GM19239 (cell line): ENCODE measurements around the gene TAP2.
"Not testable (repeated sequence)": the region's sequence is repeated elsewhere in the genome, so short reads cannot be mapped to it uniquely, and the experiment has no call there.

Experiments
- DNase-seq: peaks from one replicate; pipeline ENCODE4 v3.0.0; 2011; ENCODE audit warnings: low spot score; ENCODE audit not compliant: insufficient read length
- FAIRE-seq: peaks from 2 replicates; lab custom pipeline; 2011; peaks lifted over from hg19 to GRCh38; lab: Jason Lieb, UNC

TAP2 gene

DNA sequence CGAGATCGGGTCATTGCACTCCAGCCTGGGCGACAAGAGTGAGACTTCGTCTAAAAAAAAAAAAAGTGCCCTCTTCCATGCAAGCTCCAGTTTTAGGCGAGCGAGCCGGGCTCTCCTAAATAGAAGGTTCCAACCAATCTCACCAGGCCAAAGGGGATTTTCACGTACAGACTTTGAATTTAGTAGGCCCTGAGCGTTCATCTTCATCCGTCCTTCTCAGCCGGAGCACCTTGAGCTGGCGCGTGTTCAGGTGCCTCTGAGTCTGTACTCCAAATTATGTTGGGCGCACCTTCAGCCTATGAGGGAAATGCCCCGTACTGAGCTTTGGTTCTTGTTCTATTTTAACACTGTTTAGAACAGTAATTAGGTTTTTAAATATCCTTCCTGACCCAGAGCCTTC, 817 bp upstream of the TAP2 start:
- FAIRE-seq (no peak), DNase-seq (no peak)

DNA sequence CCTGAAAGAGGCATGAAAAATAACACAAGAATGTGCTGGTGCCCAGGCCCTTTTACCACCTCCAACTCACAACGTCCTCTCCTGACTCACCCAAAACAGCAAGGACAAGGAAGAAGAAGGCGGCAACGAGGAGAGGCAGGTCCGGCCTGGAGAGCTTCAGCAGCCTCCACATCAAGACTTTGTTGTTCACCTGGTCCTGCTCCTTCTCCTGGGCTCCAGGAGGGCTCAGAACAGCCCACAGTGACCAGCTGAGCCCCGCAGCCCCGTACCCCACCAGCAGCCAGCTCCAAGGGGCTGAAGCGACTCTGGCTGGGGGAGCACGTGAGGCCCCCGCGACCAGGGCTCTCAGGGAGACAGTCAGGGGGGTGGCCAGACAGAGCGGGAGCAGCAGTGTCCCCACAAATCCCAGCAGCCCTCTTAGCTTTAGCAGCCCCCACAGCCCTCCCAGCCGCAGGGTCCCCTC, 857 bp downstream of the TAP2 start:
- no peak for DNase-seq

DNA sequence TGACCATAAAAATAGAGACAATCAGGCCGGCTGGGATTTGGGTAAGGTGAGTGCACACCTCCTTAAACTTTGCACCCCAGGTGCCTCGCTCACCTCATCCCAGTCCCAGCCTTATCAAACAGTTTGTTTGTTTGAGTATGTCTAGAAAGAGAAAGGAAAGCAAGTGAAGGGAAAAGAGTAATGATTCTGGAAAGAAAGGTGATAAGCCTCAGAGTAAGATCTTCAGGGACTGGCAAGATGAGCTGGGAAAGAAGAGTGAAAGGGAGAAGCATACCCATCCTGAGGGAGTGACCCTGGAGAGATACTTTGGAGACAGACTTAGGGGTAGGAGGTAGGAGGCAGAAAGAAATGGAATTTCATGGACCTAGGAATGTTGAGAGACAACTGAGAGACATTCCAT, 1.7 kb downstream of the TAP2 start:
- FAIRE-seq: no peak
- no peak for DNase-seq

More for the DNA sequence above, 857 bp downstream of the TAP2 start:
- no peak for FAIRE-seq

DNA sequence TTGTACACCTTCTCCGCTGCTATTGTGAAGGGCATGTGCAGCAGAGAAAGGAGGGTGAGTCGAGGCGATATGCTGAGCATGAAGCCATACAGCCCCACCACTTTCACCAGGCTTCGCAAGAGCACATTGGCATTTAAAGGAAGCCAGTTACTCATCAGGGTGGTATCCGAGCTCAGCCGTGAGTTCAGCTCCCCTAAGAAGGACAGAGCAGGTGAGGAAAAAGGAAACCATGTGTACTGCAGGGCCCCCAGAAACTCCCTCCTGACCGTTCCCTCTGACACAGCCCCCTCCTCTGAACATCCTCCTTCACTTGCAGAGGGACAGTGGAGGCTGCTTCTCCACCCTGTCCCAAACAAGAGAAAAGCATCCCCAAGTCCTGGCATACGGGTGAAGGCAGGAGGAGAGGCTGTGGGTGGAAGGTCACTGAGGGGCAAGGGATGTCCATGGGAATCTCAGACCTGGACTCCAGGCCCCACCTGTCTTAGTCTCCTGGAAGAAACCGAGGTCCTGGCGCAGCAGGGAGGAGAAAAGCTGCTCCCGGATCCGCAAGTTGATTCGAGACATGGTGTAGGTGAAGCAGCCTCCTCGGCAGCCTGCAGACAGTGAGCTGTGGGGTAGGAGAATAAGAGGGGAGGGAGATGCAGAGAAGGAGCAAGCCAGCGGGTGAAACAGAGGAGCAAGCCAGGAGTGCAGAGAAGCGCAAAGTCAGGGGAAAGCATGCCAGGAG, 3.2 kb downstream of the TAP2 start:
- no peak for FAIRE-seq
- no peak for DNase-seq

DNA sequence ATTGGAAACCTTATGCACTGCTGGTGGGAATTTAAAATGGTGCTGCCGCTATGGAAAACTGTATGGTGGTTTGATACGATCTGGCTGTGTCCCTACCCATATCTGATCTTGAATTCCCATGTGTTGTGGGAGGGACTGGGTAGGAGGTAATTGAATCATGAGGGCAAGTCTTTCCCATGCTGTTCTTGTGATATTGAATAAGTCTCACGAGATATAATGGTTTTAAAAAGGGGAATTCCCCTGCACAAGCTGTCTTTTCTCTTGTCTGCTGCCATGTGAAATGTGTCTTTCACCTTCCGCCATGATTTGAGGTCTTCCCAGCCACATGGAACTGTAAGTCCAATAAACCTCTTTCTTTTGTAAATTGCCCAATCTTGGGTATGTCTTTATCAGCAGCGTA, 4.9 kb downstream of the TAP2 start:
- DNase-seq (no peak), FAIRE-seq (no peak)

DNA sequence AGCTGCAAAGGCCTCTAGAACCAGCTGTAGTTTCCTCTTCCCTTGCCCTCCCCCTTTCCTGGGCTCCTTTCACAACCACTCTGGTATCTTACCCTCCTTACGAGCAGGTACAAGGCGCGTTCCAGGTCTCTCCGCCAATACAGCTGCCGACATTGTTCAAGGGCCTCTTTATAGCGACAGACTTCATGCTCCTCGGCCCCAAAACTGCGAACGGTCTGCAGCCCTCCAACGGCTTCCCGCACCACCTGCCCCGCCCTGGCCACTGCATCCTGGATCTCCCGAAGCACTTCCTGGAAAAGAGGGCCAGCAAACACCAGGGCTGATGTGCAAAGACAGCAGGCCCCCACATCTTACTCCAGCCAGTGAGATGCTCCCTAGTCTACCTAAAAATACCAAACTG, 6.0 kb downstream of the TAP2 start:
- FAIRE-seq: no peak
- no peak for DNase-seq

DNA sequence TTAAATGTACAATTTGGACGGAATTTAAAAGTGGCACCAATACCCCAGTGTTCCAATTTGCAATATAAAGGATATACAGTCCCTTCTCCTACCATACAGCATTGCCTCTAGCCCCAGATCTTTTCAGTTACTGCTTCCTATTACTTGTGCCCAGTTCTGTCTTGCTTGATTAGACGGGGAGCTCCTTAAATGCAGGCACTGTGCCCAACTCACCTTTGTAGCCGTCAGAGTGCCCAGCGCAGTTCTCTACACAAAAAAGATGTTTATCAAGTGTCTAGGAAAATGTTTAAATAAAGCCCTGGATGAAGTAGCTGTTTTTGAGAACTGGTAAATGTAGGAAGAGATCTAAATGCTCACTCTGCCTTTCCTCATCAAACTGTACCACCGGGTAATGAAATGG, 7.6 kb downstream of the TAP2 start:
- no peak for FAIRE-seq
- no peak for DNase-seq

DNA sequence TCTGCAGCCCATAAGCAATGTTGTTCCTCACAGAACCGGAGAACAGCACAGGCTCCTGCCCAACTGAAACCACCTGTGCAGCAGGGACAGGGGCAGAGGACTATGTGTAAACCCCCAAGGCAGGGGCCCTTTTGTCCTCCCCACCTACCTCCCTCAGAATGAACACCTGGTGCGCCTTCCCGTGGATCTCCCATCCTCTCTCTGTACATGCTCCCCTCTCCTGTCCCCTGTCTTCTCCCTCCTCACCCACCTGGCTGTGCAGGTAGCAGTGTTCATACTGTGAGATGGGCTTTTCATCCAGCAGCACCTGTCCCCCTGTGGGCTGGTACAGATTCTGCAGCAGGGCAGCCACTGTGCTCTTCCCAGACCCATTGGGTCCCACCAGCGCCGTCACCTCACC, 8.5 kb downstream of the TAP2 start:
- FAIRE-seq: no peak
- DNase-seq: no peak

DNA sequence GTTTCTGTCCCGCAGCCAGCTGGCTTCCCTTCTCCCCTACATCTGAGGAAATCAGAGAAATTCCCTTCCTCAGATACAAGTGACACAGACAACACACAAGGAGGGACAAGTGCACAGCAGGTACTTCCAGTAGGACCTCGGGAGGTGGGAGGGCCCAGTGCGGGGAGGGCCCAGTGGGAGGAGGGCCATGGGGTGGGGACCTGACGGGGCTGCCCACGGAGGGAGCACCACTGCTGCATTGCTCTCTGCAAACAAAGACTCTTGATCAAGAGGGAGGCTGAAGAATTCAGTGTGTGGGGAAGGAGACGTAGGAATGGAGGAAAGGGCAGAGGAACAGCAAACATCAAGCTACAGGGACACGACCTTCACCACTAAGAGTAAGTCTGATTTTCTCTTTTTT, 9.0 kb downstream of the TAP2 start:
- FAIRE-seq: no peak

DNA sequence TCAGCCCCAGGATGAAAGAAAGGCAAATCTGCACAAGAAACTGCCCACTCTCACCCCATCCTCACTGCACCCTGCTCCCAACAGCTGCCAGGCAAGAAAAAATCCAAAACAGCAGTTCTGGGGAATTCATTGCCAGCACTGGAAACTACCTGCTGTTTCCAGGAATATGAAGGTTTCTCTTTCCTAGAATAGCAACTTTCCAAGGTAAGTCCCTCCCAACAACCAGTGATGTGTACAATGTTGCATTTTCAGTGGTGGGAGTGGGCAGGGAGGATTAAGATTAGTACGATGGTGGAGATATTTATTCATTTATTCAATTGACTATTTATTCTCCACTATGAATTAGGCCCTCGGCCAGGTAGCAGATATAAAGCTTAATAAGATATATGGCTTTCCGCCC, 11.5 kb downstream of the TAP2 start:
- no peak for DNase-seq
- no peak for FAIRE-seq

More for the DNA sequence above, 9.0 kb downstream of the TAP2 start:
- DNase-seq: no peak

DNA sequence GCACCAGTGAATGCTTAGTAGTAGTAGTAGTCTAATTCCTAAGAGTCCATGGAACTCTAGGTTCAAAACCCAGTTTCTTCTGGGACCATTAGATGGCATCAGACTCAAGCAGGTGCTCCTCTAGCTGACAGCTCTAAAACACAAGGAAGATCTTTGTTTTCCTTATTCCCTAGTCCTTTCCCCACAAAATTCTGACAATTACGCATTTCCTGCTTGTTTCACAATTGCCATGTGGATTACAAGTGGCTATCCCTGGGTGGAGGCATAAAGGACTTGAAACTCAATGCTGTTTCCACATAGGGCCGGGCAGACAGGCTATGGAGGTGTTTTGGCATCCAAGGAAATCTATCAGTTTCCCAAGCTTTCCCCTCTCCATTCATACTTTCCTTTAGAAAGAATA, 12.6 kb downstream of the TAP2 start:
- FAIRE-seq (peak; percentile 28), DNase-seq (no peak)

DNA sequence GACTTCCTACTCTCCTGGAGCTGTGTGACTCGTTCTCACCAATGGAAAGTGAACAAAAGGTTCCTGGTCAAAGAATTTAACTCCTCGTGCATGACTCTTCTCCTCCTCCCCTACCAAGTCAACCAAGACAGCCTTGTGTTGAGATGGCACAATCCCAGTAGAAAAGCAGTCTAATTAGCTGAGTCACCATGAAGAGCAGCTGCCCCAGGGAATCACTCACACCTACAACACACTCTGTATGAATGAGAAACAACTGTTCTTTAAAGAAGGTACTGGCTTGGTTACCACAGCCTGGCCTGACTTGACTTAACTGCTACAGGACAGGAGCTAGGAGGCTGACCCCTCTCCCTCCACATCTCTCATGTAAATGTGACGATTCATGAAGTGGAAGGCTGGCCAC, 18.8 kb downstream of the TAP2 start:
- DNase-seq (no peak), FAIRE-seq (no peak)

DNA sequence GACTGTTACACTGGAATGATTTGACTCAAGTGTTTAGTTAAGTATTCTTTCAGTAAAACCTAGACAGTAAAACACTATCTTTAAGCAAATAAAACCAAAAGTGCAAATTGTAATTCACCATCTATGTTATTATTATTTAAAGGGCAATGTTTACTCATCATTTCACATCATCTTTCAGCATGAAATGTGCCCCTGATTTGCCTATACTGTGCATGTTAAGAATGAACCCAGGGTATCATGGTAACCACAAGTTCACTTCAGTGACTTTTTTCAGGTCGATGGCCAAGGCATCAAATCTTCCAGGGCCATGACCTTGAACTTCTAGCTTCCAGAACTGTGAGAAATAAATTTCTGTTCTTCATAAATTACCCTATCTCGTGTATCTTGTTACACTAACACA, 19.7 kb downstream of the TAP2 start:
- DNase-seq (no peak), FAIRE-seq (peak; percentile 35)

DNA sequence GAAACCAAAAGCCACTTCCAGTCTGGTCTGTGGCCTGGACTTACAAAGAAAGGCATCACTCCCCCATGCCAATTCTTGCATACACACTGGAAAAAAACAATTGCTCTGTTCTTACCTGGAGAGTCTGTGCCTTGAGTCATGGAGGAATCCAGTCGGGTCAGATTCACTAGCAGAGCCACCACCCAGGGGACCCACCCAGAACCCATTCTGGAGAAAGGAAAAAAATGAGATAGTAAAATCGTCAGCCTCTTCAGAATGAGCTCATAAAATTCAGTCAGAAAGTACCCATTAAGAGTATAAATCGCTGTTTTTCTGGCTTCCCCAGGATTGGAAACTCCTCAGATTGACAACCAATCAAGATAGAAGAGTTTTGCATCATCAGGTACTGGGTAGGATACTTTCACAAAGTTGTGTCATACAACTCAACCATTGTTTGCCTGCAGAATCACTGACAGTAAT, 21.8 kb downstream of the TAP2 start, which contains the start of gene HLA-DOB:
TSS of gene HLA-DOB (minus strand) at position 257 of the 459 bp plus-strand sequence. CDS start at position 206, 51 bp downstream.
- DNase-seq: no peak

DNA sequence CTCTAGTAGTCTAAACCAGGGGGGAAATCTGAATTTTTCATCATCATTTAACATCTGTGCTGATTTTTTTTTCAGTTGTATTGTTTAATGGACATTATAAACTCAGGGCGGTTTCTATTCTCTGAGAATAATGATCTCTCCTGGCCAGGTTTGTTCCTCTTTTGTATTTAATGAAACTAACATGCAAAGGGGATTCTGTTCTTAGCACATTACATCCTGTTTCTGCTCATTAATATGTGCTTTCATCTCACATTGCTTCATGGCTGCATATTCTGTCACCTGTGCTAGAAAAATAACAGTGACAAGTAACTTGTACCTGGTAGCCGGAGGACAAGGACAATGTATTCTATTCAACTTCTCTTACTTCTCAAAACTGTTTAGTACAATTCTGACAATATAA, 22.5 kb downstream of the TAP2 start:
- no peak for DNase-seq
- peak; percentile 97 for FAIRE-seq

More for the DNA sequence above, 21.8 kb downstream of the TAP2 start, which contains the start of gene HLA-DOB:
- FAIRE-seq: no peak

DNA sequence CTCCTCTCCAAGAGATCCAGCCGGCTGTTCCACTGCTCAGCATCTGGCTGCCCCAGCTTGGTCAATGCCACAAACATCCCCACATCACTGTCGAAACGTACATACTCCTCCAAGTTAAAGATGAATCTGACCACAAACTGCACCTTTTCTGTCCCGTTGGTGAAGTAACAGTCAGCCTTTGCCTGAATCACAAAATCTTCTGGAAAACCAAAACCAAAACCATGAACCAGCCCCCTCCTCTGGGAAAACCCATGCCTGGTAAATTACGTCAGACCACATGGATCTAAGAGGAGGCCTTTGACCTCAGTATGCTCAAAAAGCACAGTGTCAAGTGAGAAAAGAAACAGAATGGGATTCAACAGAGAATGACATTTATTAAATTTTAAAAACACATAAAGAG, 23.4 kb downstream of the TAP2 start:
- FAIRE-seq: peak; percentile 62

DNA sequence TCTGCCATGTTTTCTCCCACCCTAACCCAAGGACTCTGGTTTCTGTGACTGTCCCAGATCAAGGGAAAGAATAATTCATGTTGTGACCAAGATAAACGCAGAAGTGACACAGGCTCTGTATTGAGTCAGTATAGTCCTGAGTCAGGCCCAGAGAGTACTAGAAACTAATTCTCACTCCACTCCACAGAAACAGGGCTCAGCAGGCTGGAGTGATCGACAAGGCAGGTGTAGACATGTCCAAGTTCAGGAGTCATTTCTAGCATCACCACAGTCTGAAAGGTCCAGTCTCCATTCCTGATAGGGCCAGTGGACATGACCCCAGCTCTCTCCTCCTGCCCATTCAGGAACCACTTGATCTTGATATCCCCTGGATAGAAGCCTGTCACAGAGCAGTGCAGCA, 24.4 kb downstream of the TAP2 start:
- peak; percentile 84 for FAIRE-seq

More for the DNA sequence above, 23.4 kb downstream of the TAP2 start:
- DNase-seq: no peak

DNA sequence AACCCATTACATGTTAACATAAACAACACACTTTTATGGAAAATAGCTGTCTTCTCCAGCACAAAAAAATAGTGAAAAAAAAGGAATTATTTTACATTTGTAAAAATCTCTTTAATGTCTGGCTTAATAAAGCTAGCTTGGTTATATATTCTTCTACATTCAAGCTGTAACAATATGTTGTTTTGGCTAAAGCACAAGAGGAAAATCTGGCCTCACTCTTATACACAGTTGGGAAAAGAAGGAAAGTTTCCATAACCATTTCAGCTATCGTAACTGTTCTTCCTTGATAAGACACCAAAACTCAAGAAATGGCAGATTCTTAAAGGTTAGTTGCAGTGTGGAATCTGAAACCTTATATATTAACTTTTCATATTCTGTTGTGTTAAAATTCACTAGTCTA, 29.4 kb downstream of the TAP2 start:
- no peak for FAIRE-seq

More for the DNA sequence above, 24.4 kb downstream of the TAP2 start:
- no peak for DNase-seq

DNA sequence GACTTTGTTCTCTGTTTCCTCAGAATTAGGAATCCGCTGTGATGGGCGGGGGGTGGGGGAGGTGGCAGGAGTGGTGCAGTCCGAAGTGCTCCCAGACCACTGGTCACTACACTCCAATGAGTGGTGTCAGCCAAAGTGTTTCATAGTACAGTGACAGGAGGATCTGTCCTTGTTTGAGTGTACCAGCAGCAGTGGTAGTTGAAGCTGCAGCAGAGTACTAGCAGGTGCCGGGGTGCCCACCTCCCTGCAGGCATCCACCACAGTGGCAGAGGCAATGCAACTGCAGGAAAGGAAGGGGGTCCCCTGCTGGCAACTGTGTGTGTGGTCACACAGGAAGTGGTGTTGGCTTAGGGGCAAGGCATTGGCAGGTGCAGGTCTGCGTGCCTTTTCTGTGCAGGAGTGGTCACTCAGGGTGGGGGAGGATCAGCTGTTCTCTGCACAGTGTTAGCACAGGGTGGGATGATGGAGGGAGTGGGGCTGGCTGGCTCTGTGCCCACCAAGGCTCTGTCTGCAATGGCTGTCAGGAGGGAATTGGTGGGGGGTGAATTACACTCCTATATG, 31.4 kb downstream of the TAP2 start:
- no peak for FAIRE-seq
- DNase-seq: no peak

More for the DNA sequence above, 29.4 kb downstream of the TAP2 start:
- no peak for DNase-seq

DNA sequence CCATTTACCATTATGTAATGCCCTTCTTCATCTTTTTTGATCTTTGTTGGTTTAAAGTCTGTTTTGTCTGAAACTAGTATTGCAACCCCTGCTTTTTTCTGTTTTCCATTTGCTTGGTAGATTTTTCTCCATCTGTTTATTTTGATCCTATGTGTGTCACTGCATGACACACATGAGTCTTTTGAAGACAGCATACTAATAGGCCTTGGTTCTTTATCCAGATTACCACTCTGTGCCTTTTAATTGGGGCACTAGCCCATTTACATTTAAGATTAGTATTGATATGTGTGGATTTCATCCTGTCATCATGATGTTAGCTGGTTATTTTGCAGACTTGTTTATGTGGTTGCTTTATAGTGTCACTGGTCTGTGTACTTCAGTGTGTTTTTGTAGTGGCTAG, 33.1 kb downstream of the TAP2 start:
- not testable (repeated sequence) for DNase-seq, FAIRE-seq

DNA sequence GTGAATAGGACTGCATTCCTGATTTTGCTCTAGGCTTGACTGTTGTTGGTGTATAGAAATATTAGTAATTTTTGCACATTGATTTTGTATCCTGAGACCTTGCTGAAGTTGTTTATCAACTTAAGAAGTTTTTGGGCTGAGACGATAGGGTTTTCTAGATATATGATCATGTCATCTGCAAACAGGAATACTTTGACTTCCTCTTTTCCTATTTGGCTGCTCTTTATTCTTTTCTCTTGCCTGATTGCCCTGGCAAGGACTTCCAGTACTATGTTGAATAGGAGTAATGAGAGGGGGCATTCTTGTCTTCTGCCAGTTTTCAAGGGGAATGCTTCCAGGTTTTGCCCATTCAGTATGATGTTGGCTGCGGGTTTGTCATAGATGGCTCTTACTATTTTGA, 35.1 kb downstream of the TAP2 start:
- DNase-seq (no peak), FAIRE-seq (no peak)

DNA sequence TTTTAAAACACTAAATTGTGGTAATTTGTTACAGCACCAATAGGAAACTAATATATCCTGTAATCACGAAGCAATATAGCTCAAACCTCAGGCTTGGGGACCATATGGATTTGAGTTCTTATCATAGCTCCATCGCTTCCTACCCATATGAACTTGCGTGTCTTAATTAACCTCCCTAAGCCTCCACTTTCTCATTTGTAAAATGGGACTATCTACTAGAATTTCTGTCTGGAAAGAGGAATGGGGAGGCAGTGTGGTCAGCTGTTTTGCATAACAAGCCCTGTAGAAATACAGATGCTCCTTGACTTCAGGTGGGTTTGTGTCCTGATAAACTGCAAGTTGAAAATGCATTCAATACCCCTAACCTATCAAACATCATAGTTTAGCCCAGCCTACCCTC, 38.8 kb downstream of the TAP2 start:
- DNase-seq (no peak), FAIRE-seq (no peak)
